ENCODE measurements around the gene IRAK1. TPM values are rescaled to one million over a fixed set of nuclear protein-coding genes. Genes with fewer than 3 reads are reported as not detected.

The IRAK1 gene
- total RNA-seq, 2 donors from 2014 or later, result 61.1 to 73.9 TPM

GRCh38 chrX:154024271-154024670 lies 4.6 kb upstream of the IRAK1 start:
- Histone ChIP-seq H3K9me3 (ENCODE audit: control insufficient read depth, low read length) (no peaks in the 10 kb centered on the region), H3K9ac (ENCODE audit: extremely low read depth, low read length, poor library complexity, severe bottlenecking) (no peak overlapping the region), H3K36me3 (ENCODE audit: control insufficient read depth, insufficient read depth, low read length) (peaks cover 7% of the 10 kb centered on the region), H3K4me1 (ENCODE audit: control insufficient read depth, insufficient read depth, low read length) (no peaks in the 10 kb centered on the region), H3K27me3 (ENCODE audit: control insufficient read depth, insufficient read depth, low read length, poor library complexity, severe bottlenecking) (no peaks in the 10 kb centered on the region), H3K4me3 (ENCODE audit: low read length) (no peak overlapping the region), H3K27ac (ENCODE audit: low read depth, low read length) (no peak overlapping the region)
- 96 to 100% methylated on average over 3 to 15 of the region's 15 CpGs for WGBS, 2 experiments (ENCODE audit: insufficient coverage in 1 of 2, insufficient read length in 1 of 2)
- Mint-ChIP-seq H3K4me3 (no peak overlapping the region), H3K4me1 (peaks cover 15% of the 10 kb centered on the region), H3K27ac (no peak overlapping the region), H3K36me3 (ENCODE audit: low read depth) (peaks cover 7% of the 10 kb centered on the region), H3K9me3 (peaks cover 67% of the 10 kb centered on the region), H3K27me3 (ENCODE audit: insufficient read depth) (peaks cover 3% of the 10 kb centered on the region)
- TF ChIP-seq CTCF (conservative IDR thresholded peaks at IDR 0.05), result no peak
- DNase-seq, result no peak

GRCh38 chrX:154023276-154024000 lies 3.7 kb upstream of the IRAK1 start:
- H3K27ac ChIP-seq (ENCODE audit: low read depth, low read length), result no peak overlapping the region
- H3K27me3 Mint-ChIP-seq (ENCODE audit: insufficient read depth), result peaks cover 3% of the 10 kb centered on the region
- DNase-seq, result no peak
- no peaks in the 10 kb centered on the region for H3K4me1 ChIP-seq (ENCODE audit: control insufficient read depth, insufficient read depth, low read length)
- H3K36me3 ChIP-seq (ENCODE audit: control insufficient read depth, insufficient read depth, low read length), result peaks cover 7% of the 10 kb centered on the region
- H3K27me3 ChIP-seq (ENCODE audit: control insufficient read depth, insufficient read depth, low read length, poor library complexity, severe bottlenecking), result no peaks in the 10 kb centered on the region
- H3K9me3 Mint-ChIP-seq, result peaks cover 66% of the 10 kb centered on the region
- WGBS, 2 experiments (ENCODE audit: insufficient coverage in 1 of 2, insufficient read length in 1 of 2), result 91 to 96% methylated on average over 8 to 27 of the region's 27 CpGs
- H3K4me3 Mint-ChIP-seq, result no peak overlapping the region
- peaks cover 7% of the 10 kb centered on the region for H3K36me3 Mint-ChIP-seq (ENCODE audit: low read depth)
- H3K9me3 ChIP-seq (ENCODE audit: control insufficient read depth, low read length), result no peaks in the 10 kb centered on the region
- no peak overlapping the region for H3K27ac Mint-ChIP-seq
- TF ChIP-seq CTCF (conservative IDR thresholded peaks at IDR 0.05), result no peak
- peaks cover 18% of the 10 kb centered on the region for H3K4me1 Mint-ChIP-seq
- H3K4me3 ChIP-seq (ENCODE audit: low read length), result no peak overlapping the region
- no peak overlapping the region for H3K9ac ChIP-seq (ENCODE audit: extremely low read depth, low read length, poor library complexity, severe bottlenecking)

GRCh38 chrX:154022108-154022507 lies 2.4 kb upstream of the IRAK1 start:
- peaks cover 63% of the 10 kb centered on the region for H3K9me3 Mint-ChIP-seq
- H3K9ac ChIP-seq (ENCODE audit: extremely low read depth, low read length, poor library complexity, severe bottlenecking), result no peak overlapping the region
- no peak for TF ChIP-seq CTCF (conservative IDR thresholded peaks at IDR 0.05)

More at GRCh38 chrX:154022108-154022507, 2.4 kb upstream of the IRAK1 start:
- Mint-ChIP-seq H3K4me1 (peaks cover 18% of the 10 kb centered on the region), H3K27me3 (ENCODE audit: insufficient read depth) (peaks cover 3% of the 10 kb centered on the region), H3K36me3 (ENCODE audit: low read depth) (peaks cover 3% of the 10 kb centered on the region), H3K27ac (no peak overlapping the region), H3K4me3 (no peak overlapping the region)
- Histone ChIP-seq H3K27ac (ENCODE audit: low read depth, low read length) (no peak overlapping the region), H3K4me3 (ENCODE audit: low read length) (no peak overlapping the region), H3K9me3 (ENCODE audit: control insufficient read depth, low read length) (no peaks in the 10 kb centered on the region), H3K27me3 (ENCODE audit: control insufficient read depth, insufficient read depth, low read length, poor library complexity, severe bottlenecking) (no peaks in the 10 kb centered on the region), H3K36me3 (ENCODE audit: control insufficient read depth, insufficient read depth, low read length) (no peaks in the 10 kb centered on the region), H3K4me1 (ENCODE audit: control insufficient read depth, insufficient read depth, low read length) (no peaks in the 10 kb centered on the region)
- 72 to 100% methylated on average over 2 to 5 of the region's 5 CpGs for WGBS, 2 experiments (ENCODE audit: insufficient coverage in 1 of 2, insufficient read length in 1 of 2)
- DNase-seq, result peak; percentile 70
